ENCODE results near the gene PLA2G15. TPM values are rescaled to one million over a fixed set of nuclear protein-coding genes. Genes with fewer than 3 reads are reported as not detected.

Gene PLA2G15, protein sequence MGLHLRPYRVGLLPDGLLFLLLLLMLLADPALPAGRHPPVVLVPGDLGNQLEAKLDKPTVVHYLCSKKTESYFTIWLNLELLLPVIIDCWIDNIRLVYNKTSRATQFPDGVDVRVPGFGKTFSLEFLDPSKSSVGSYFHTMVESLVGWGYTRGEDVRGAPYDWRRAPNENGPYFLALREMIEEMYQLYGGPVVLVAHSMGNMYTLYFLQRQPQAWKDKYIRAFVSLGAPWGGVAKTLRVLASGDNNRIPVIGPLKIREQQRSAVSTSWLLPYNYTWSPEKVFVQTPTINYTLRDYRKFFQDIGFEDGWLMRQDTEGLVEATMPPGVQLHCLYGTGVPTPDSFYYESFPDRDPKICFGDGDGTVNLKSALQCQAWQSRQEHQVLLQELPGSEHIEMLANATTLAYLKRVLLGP
- total RNA-seq, result 22.7 and 24.6 TPM in 2 replicates

GRCh38 chr16:68244903-68245853, at the start of gene PLA2G15:
TSS of gene PLA2G15 (plus strand) at chr16:68245373. CDS start at chr16:68245427, 54 bp downstream.

GRCh38 chr16:68235887-68236136, 9.4 kb upstream of the PLA2G15 start, which contains the start of gene ESRP2:
TSS of gene ESRP2 (minus strand) at chr16:68236127. CDS start at chr16:68236045, 82 bp downstream.

DNA sequence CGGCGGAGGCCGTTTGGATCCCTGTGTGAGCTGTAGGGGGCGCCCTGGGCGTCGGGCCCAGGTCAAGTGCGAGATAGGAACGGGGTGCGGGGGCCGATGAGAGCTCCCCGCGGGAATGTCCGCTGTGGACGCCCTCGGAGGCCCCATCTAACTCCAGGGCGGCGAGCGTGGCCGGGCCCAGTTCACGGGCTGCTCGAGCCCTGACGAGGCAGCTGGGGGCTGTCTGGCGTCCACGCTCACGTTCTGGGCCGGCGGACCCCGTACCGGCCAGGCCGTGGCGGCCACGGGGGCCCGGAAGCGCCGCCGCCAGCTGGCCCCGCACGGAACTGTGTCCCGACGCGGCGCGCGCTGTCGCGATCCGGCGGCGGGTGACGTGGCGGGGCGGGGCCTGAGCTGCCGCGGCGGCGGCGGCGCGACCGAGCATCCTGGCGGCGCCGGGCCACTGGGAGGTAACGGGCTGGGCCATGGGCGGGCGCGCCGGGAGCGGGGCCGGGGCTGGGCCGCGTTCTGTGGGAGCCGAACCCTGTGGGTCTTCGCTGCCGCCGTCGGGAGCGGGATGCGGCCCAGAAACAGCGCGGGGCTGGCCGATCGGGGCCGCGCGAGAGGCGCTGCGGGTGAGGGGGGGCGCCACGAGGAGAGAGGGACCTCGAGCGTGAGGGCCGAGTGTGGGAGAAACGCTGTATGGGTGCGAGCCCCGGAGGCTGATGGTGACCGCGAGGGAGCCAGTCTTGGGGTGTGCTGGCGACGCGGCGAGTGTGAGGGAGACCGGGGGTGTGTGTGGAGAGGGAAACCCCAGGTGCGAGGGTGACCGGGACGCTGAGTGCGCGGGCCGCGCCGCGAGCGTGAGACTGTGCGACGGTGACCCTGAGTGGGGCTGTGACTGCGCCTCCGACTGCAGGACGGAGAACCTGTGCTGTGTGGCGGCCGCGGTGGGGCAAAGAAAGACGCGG, 19.2 kb downstream of the PLA2G15 start, which contains the start of gene SLC7A6:
Gene SLC7A6 (plus strand): TSS at position 399 of the 950 bp plus-strand sequence. CDS start 10,201 bp downstream, outside the sequence.

Small RNAs within 50 kb of the gene (small RNA-seq; reads per million reads assigned to genes)
- not detected for gene RNU6-1262P

Other genes starting within 250 kb of the PLA2G15 start
- gene DPEP2, start 245.9 kb upstream of the PLA2G15 start, total RNA-seq, result not detected in 2 replicates
- gene DPEP2NB, start 229.5 kb upstream of the PLA2G15 start, total RNA-seq, result not detected in 2 replicates
- gene DDX28, start 222.1 kb upstream of the PLA2G15 start, total RNA-seq, result 8.5 and 8.9 TPM in 2 replicates
- gene DUS2, start 222.1 kb upstream of the PLA2G15 start, total RNA-seq, result 10.5 and 13.2 TPM in 2 replicates
- gene NFATC3, start 160.0 kb upstream of the PLA2G15 start, total RNA-seq, result 32.3 and 39.0 TPM in 2 replicates
- gene ESRP2, start 9.2 kb upstream of the PLA2G15 start, total RNA-seq, result 0.11 and 0.13 TPM in 2 replicates
- gene SLC7A6, start 19.2 kb downstream of the PLA2G15 start, total RNA-seq, result 35.3 and 41.3 TPM in 2 replicates
- 12.0 and 12.4 TPM in 2 replicates for gene SLC7A6OS, start 65.6 kb downstream of the PLA2G15 start, total RNA-seq
- 35.1 and 45.9 TPM in 2 replicates for gene PRMT7, start 65.6 kb downstream of the PLA2G15 start, total RNA-seq
- gene SMPD3, start 203.1 kb downstream of the PLA2G15 start, total RNA-seq, result 0.26 and 0.32 TPM in 2 replicates

All from articular chondrocyte of knee joint (primary cell).